Stimulated activated naive CD8-positive, alpha-beta T cell treated with anti-CD3 and anti-CD28 coated beads, Interleukin-15, amount 100 ng/mL, for 72 hours (primary cell): ENCODE measurements around the gene RBBP8NL.
A peak's percentile ranks its signal among the peaks of the same experiment; 100 is the strongest.

Source experiments
- ATAC-seq: fragments of 150-1000 bp; cut with Tn5 transposase; 2 replicates; pipeline ENCODE4 v1.10.0; 2021; ENCODE audit warnings: mild to moderate bottlenecking, moderate library complexity
- DNase-seq, 2 donors: peaks; one replicate each; pipeline ENCODE4 v3.0.0; 2021 to 2022
- H3K27ac Mint-ChIP-seq, 2 donors: one replicate each; pipeline ENCODE4 v1.8.0; 2022; ENCODE audit warnings: mild to moderate bottlenecking in 2 of 2, mixed read lengths in 2 of 2, moderate library complexity in 2 of 2
- H3K27me3 Mint-ChIP-seq: one replicate; pipeline ENCODE4 v1.8.0; 2022; ENCODE audit warnings: mixed read lengths
- H3K4me1 Mint-ChIP-seq: one replicate; pipeline ENCODE4 v1.8.0; 2022; ENCODE audit warnings: mild to moderate bottlenecking, mixed read lengths
- H3K4me3 Mint-ChIP-seq, 2 donors: one replicate each; pipeline ENCODE4 v1.8.0; 2022; ENCODE audit warnings: mild to moderate bottlenecking in 2 of 2, mixed read lengths in 2 of 2, moderate library complexity in 1 of 2
- H3K9me3 Mint-ChIP-seq, 2 donors: one replicate each; pipeline ENCODE4 v1.8.0; 2022; ENCODE audit warnings: mixed read lengths in 2 of 2

RBBP8NL gene

GRCh38 chr20:62401331-62401779 is 26.0 kb downstream of the RBBP8NL start:
- Mint-ChIP-seq H3K9me3 (peaks cover 0 to 11% of the 10 kb centered on the region in 2 donors), H3K4me3 (no peak overlapping the region), H3K4me1 (peaks cover 26% of the 10 kb centered on the region), H3K27me3 (no peaks in the 10 kb centered on the region), H3K27ac (no peak overlapping the region)
- ATAC-seq = no peak
- DNase-seq = no peak

- no peak for DNase-seq
- no peak overlapping the region for H3K27ac Mint-ChIP-seq
- peaks cover 0 to 11% of the 10 kb centered on the region in 2 donors for H3K9me3 Mint-ChIP-seq
These were observed 26.8 kb downstream of the RBBP8NL start for GRCh38 chr20:62400541-62400940.

GRCh38 chr20:62400021-62400420 is 27.3 kb downstream of the RBBP8NL start:
- ATAC-seq = no peak
- Mint-ChIP-seq H3K4me1 (peaks cover 12% of the 10 kb centered on the region), H3K27me3 (no peaks in the 10 kb centered on the region), H3K9me3 (peaks cover 0 to 11% of the 10 kb centered on the region in 2 donors), H3K27ac (no peak overlapping the region), H3K4me3 (no peak overlapping the region)
- no peak for DNase-seq

More at GRCh38 chr20:62400541-62400940, 26.8 kb downstream of the RBBP8NL start:
- peaks cover 18% of the 10 kb centered on the region for H3K4me1 Mint-ChIP-seq
- no peak for ATAC-seq
- H3K4me3 Mint-ChIP-seq = no peak overlapping the region
- no peaks in the 10 kb centered on the region for H3K27me3 Mint-ChIP-seq

GRCh38 chr20:62398120-62398821 is 29.1 kb downstream of the RBBP8NL start:
- no peak overlapping the region for H3K27ac Mint-ChIP-seq
- H3K27me3 Mint-ChIP-seq = no peaks in the 10 kb centered on the region
- H3K4me1 Mint-ChIP-seq = peaks cover 5% of the 10 kb centered on the region
- no peak for ATAC-seq
- H3K4me3 Mint-ChIP-seq = no peak overlapping the region
- H3K9me3 Mint-ChIP-seq = peaks cover 0 to 11% of the 10 kb centered on the region in 2 donors
- DNase-seq = no peak

DNA sequence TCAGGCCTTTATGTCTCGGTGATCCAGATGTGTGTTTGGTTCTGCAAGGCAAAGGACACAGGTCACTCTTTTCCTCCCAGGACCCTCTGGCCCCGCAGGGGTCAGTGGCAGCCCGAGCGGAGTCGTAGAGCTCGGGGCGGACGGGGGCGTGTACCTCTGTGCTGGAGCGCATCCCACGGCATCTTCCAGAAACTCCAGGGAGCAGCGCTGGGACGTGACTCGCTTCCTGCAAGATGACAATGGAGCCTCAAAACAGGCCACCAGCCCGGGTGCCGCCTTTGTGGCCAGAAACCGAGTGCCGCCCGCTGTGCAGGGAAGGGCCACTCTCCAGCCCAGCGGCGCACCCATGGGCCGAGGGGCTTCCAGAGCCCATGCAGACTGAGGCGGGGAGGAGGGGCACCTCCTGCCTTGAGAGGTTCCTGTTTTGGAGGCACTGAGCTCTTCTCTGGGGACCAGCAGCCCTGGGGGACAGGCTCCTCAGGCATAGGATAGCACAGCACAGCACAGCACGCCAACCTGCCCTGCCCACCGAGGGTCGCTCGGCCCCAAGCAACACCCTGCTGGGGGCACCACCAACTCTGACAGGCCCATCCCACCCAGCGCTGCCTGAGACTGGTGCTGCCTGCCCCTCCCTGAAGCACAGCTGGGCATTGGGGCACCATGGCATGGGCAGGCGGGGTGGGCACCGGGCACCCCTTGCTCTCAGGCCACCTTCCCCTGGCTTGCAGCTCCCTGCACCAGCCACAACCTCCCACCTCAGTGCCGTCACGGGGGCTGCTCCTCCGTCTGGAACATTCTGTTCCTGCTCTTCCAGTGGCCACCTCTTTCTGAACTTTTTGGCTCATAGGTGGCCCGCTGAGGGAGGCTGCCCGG is 30.7 kb downstream of the RBBP8NL start:
- ATAC-seq (no peak), DNase-seq (no peak)
- Mint-ChIP-seq H3K4me1 (peaks cover 5% of the 10 kb centered on the region), H3K27me3 (no peaks in the 10 kb centered on the region), H3K9me3 (peaks cover 0 to 11% of the 10 kb centered on the region in 2 donors), H3K4me3 (no peak overlapping the region), H3K27ac (no peak overlapping the region)

DNA sequence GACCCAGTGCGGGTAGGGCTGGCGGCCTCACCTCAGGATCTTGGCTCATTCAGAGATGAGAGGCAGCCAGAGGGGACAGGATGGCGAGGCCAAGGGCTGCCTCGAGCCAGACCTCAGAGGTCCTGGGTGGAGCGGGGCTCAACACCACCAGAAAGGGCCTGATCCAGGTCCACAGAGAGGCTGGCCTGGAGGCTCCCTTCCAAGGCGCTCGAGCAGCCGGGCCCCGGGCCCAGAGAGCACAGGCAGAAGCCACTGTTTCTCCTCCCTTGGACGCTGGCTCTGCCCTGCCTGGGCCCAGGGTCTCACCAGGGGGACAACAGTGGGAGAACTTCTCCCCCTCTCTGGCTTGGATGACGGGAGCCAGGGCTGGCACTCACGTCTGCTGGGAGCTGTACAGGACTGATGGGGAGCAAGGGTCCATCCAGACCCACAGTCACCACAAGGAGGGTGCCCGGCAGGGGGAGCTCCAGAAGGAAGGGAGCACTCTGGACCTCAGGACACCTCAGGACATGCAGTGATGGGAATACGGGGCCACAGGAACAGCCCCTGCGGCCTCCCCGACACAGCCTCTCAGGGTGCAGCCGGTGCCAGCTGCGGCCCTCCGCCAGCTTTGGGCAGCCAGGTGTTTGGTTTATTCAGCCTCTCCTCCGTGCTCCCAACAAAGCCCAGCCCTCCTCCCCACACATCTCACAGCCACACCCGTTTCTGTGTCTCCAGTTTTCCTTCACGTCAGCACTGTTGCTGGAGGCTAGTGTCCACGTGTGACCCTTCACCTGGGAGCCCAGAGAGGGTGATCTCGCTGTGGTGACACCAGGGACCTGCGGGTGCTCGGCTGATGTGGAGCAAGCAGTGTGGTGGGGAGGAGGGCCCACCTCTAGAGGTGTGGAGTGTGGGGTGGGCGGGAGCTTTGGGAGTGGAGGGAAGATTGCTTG is 31.8 kb downstream of the RBBP8NL start:
- H3K4me3 Mint-ChIP-seq = no peak overlapping the region
- peaks cover 2% of the 10 kb centered on the region for H3K4me1 Mint-ChIP-seq
- ATAC-seq (no peak), DNase-seq (no peak)
- no peaks in the 10 kb centered on the region for H3K27me3 Mint-ChIP-seq
- H3K9me3 Mint-ChIP-seq = peaks cover 0 to 11% of the 10 kb centered on the region in 2 donors
- no peak overlapping the region for H3K27ac Mint-ChIP-seq

GRCh38 chr20:62394248-62395245 is 32.8 kb downstream of the RBBP8NL start:
- Mint-ChIP-seq H3K27me3 (no peaks in the 10 kb centered on the region), H3K27ac (peak overlapping the region in 1 of 2 donors; percentile 84), H3K4me3 (no peak overlapping the region), H3K4me1 (peaks cover 12% of the 10 kb centered on the region), H3K9me3 (peaks cover 0 to 11% of the 10 kb centered on the region in 2 donors)
- no peak for DNase-seq
- ATAC-seq = no peak

- Mint-ChIP-seq H3K9me3 (peaks cover 0 to 11% of the 10 kb centered on the region in 2 donors), H3K4me3 (no peak overlapping the region)
These were observed 33.5 kb downstream of the RBBP8NL start for GRCh38 chr20:62393830-62394229.

GRCh38 chr20:62393335-62393665 is 34.0 kb downstream of the RBBP8NL start:
- no peaks in the 10 kb centered on the region for H3K27me3 Mint-ChIP-seq
- DNase-seq = no peak
- H3K9me3 Mint-ChIP-seq = peaks cover 0 to 10% of the 10 kb centered on the region in 2 donors
- no peak overlapping the region for H3K27ac Mint-ChIP-seq
- H3K4me3 Mint-ChIP-seq = no peak overlapping the region
- H3K4me1 Mint-ChIP-seq = peaks cover 24% of the 10 kb centered on the region
- no peak for ATAC-seq

More at GRCh38 chr20:62393830-62394229, 33.5 kb downstream of the RBBP8NL start:
- no peaks in the 10 kb centered on the region for H3K27me3 Mint-ChIP-seq
- DNase-seq (no peak), ATAC-seq (no peak)
- H3K27ac Mint-ChIP-seq = no peak overlapping the region
- H3K4me1 Mint-ChIP-seq = peaks cover 19% of the 10 kb centered on the region

DNA sequence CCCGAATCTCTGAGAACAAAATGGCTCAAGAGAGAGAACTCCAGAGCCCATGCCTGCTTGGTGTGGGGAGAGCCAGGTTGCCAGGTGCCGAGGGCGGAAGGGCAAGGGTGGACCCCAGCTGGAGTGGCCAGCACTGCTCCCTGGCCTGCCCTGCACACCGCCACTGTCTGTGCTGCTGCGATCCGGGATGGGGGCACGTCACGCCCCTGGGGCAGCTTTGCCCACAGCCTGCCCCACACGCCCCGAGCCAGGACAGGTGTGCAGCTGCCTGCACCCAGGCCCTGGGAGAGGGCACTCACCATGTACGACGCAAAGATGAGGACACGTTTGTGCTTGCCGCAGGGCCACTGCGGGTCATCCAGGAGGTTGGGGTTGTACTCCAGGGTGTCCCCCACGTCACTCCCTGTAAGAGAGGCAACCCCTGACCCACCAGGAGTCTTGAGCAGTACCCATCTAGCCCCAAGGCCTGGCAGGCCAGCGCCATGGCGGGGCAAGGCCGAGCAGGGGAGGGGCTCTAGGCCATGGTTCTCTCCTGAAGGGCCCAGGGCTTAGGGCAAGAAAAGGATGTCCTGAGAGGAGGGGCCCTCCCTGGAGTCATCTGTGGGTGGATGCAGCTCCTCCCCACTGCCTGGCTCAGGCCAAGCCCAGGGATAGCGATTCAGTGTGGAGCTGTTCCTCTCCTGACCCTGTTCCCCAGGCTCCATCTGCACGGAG is 34.6 kb downstream of the RBBP8NL start:
- peaks cover 30% of the 10 kb centered on the region for H3K4me1 Mint-ChIP-seq
- peaks cover 0 to 5% of the 10 kb centered on the region in 2 donors for H3K9me3 Mint-ChIP-seq
- DNase-seq = no peak
- H3K4me3 Mint-ChIP-seq = no peak overlapping the region
- ATAC-seq = no peak
- no peaks in the 10 kb centered on the region for H3K27me3 Mint-ChIP-seq
- H3K27ac Mint-ChIP-seq = no peak overlapping the region

GRCh38 chr20:62392077-62392418 is 35.3 kb downstream of the RBBP8NL start:
- no peak for DNase-seq
- peaks cover 35% of the 10 kb centered on the region for H3K4me1 Mint-ChIP-seq
- no peaks in the 10 kb centered on the region for H3K27me3 Mint-ChIP-seq
- H3K4me3 Mint-ChIP-seq = no peak overlapping the region
- H3K27ac Mint-ChIP-seq = no peak overlapping the region
- ATAC-seq = no peak
- no peaks in the 10 kb centered on the region for H3K9me3 Mint-ChIP-seq

DNA sequence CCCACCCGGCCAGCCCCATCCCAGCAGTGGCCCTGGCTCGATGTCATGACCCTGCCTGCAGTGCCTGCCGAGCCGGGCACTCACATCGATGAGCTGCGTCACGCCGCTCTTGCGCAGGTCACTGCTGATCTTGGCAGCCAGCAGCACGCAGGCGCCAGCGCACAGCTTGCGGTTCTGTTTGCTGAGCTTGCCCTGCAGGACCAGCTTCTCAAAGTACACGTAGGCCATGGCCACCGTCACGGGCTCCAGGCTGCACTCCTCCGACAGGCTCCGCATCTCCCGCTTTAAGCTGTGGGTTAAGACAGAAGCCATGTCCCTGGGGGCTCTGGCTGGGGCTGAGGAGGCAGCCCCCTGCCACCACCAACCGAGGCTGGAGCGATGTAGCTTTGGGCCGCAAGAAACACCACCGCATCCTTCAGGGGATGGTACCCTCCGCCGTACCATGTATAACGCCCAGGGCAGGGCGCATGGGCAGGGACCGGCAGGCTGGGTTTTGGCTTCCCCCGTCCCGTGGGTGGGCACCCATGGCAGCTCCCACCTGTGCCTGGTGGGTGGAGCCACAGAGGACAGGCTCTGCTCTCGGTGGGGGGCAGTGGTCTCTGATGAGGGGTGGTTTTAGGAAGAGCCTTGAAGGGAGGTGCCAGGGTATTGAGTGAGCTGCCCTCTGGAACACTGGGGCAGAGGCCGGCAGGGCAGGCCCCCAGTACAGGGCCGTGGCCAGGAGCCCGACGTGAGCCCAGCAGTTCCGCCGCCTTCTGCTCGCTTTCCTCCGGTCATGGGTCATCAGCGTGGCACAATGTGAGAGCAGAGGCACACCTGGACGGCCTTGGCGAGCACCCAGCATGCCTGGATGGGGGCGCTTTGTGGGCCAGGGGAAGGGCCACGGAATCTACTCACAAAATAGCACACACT is 35.9 kb downstream of the RBBP8NL start:
- no peak overlapping the region for H3K4me3 Mint-ChIP-seq
- no peaks in the 10 kb centered on the region for H3K27me3 Mint-ChIP-seq
- DNase-seq = no peak
- no peak for ATAC-seq
- no peak overlapping the region for H3K27ac Mint-ChIP-seq
- peaks cover 35% of the 10 kb centered on the region for H3K4me1 Mint-ChIP-seq
- no peaks in the 10 kb centered on the region for H3K9me3 Mint-ChIP-seq
